Suprapubic skin (tissue), 4 donors: ENCODE data around the gene EP400. TPM values are rescaled to one million over a fixed set of nuclear protein-coding genes. Genes with fewer than 3 reads are reported as not detected.

ENCODE experiments used
- DNase-seq, 2 donors: peaks; one replicate each; pipeline ENCODE4 v3.0.0-alpha.2; 2019; ENCODE audit warnings: low spot score in 2 of 2
- H3K27ac ChIP-seq: fragments of 200-600 bp; sonication (generic); one replicate; pipeline ENCODE4 v1.5.1; 2019
- H3K27me3 ChIP-seq: fragments of 200-600 bp; sonication (generic); one replicate; pipeline ENCODE4 v1.5.1; 2019
- H3K36me3 ChIP-seq: fragments of 200-600 bp; sonication (generic); one replicate; pipeline ENCODE4 v1.5.1; 2019
- H3K4me1 ChIP-seq: fragments of 200-600 bp; sonication (generic); one replicate; pipeline ENCODE4 v1.5.1; 2019
- H3K4me3 ChIP-seq: fragments of 200-600 bp; sonication (generic); one replicate; pipeline ENCODE4 v1.5.1; 2019; ENCODE audit warnings: mild to moderate bottlenecking
- H3K9me3 ChIP-seq: fragments of 200-600 bp; sonication (generic); one replicate; pipeline ENCODE4 v1.5.1; 2019
- EP300 ChIP-seq: sonication (generic); formaldehyde crosslinking; IDR thresholded peaks from one replicate; pipeline ENCODE4 v1.6.1; 2017; ENCODE audit warnings: antibody characterized with exemption
- POLR2A ChIP-seq, 2 donors: fragments of 450-650 bp; IDR thresholded peaks; one replicate each; pipeline ENCODE4 v1.6.1; 2017; ENCODE audit warnings: antibody characterized with exemption in 2 of 2, mild to moderate bottlenecking in 2 of 2, moderate library complexity in 2 of 2
- POLR2AphosphoS5 ChIP-seq, 3 donors: sonication (generic); formaldehyde crosslinking; IDR thresholded peaks; one replicate each; pipeline ENCODE4 v1.6.1; 2017; ENCODE audit warnings: antibody characterized with exemption in 3 of 3
- WGBS: methylation state at CpG from one replicate; pipeline ENCODE4 v1.1.5; 2018; 5-methylcytosine and 5-hydroxymethylcytosine counted together
- total RNA-seq, 4 donors: library from RNA; depleted of rRNA; stranded (reverse); fragments of >200 nt; gene quantifications; one replicate each; pipeline ENCODE4 v1.1.0, GENCODE V29; 2016
- TF ChIP-seq, protein P1 (sequence below), 2 donors: fragments of 200-600 bp in 1 of 2; fragments of 450-650 bp in 1 of 2; sonication (generic) in 1 of 2; IDR thresholded peaks; one replicate each; pipeline ENCODE4 v1.5.1; 2016 to 2019; ENCODE audit warnings: antibody characterized with exemption in 2 of 2, mild to moderate bottlenecking in 1 of 2, moderate library complexity in 1 of 2

Gene EP400
- total RNA-seq, 4 donors from 2014 or later: 32.0 to 81.3 (median 40.1) TPM

DNA sequence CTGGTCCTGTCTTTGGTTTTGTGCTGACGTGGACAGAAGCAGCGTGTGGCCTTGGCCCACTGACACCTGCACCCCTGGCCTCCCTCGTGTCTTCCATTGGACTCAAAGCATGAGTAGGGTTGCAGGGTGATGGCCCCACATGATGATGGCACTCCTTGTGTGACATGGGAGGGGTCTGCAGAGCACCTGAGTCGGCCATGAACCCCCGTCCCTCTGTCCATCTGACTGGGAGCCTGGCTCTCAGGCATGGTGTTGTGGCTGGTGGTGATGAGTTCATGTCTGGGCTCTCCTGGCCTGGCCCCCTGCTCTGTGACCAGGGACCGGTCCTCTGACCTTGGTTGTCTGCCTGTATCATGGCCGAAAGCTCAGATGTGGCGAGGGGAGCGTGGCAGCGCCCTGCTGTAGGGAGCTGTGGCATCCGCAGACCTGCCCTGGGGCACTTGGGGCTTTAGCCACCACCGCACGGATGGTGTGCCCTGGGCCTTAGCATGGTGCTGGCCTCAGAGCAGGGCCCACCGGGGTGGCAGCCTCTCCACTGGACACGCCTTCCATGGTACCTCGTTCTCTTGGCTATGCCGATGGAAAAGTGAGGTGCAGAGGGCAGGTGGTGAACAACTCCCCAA lies 38.6 kb upstream of the EP400 start:
- DNase-seq: no peak
- H3K27ac ChIP-seq: no peak overlapping the region
- 84% methylated on average over 9 of the region's 17 CpGs for WGBS
- H3K4me3 ChIP-seq: no peak overlapping the region
- H3K27me3 ChIP-seq: no peaks in the 10 kb centered on the region
- peaks cover 8% of the 10 kb centered on the region for H3K4me1 ChIP-seq
- H3K36me3 ChIP-seq: peaks cover 97% of the 10 kb centered on the region
- TF ChIP-seq, protein P1, sequence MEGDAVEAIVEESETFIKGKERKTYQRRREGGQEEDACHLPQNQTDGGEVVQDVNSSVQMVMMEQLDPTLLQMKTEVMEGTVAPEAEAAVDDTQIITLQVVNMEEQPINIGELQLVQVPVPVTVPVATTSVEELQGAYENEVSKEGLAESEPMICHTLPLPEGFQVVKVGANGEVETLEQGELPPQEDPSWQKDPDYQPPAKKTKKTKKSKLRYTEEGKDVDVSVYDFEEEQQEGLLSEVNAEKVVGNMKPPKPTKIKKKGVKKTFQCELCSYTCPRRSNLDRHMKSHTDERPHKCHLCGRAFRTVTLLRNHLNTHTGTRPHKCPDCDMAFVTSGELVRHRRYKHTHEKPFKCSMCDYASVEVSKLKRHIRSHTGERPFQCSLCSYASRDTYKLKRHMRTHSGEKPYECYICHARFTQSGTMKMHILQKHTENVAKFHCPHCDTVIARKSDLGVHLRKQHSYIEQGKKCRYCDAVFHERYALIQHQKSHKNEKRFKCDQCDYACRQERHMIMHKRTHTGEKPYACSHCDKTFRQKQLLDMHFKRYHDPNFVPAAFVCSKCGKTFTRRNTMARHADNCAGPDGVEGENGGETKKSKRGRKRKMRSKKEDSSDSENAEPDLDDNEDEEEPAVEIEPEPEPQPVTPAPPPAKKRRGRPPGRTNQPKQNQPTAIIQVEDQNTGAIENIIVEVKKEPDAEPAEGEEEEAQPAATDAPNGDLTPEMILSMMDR (IDR thresholded peaks at IDR 0.05): no peak
- TF ChIP-seq POLR2A (IDR thresholded peaks at IDR 0.05) (no peak), POLR2AphosphoS5 (IDR thresholded peaks at IDR 0.05) (no peak), EP300 (no peak)
- H3K9me3 ChIP-seq: no peaks in the 10 kb centered on the region

- Histone ChIP-seq H3K9me3 (no peaks in the 10 kb centered on the region), H3K4me1 (peaks cover 8% of the 10 kb centered on the region), H3K27me3 (no peaks in the 10 kb centered on the region), H3K36me3 (peaks cover 99% of the 10 kb centered on the region), H3K27ac (no peak overlapping the region), H3K4me3 (no peak overlapping the region)
- TF ChIP-seq POLR2AphosphoS5 (IDR thresholded peaks at IDR 0.05): no peak
- TF ChIP-seq POLR2A (IDR thresholded peaks at IDR 0.05): no peak
- TF ChIP-seq, protein P1 (IDR thresholded peaks at IDR 0.05): no peak
- no peak for TF ChIP-seq EP300
- WGBS: 87% methylated on average over 4 of the region's 22 CpGs
- no peak for DNase-seq
Observed at GRCh38 chr12:131911851-131912477, 37.8 kb upstream of the EP400 start.

- WGBS: 49% methylated on average over 10 of the region's 20 CpGs
Observed at GRCh38 chr12:131912518-131913274, 37.0 kb upstream of the EP400 start.

DNA sequence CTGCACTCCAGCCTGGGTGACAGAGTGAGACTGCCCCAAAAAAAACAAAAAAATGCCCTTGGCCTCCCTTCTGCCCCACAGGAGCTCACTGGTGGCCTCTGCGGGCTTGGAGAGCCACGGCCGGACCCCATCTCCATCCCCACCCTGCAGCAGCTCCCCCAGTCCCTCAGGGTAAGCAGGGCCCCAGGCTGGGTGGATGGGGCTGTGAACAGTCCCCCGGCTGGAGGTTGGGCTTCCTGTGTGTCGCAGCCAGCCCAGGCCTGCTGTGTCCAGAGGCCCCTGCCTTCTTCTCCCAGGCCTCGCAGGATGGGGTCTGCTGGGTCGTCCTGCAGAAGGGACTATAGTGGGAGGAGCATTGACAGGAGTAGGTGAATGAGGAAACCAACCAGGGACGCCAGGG lies 36.1 kb upstream of the EP400 start:
- Histone ChIP-seq H3K27me3 (no peaks in the 10 kb centered on the region), H3K36me3 (peaks cover 96% of the 10 kb centered on the region), H3K27ac (no peak overlapping the region), H3K9me3 (no peaks in the 10 kb centered on the region), H3K4me3 (no peak overlapping the region), H3K4me1 (peaks cover 8% of the 10 kb centered on the region)
- DNase-seq: no peak
- TF ChIP-seq, protein P1 (IDR thresholded peaks at IDR 0.05): no peak
- TF ChIP-seq POLR2A (IDR thresholded peaks at IDR 0.05): no peak
- no peak for TF ChIP-seq POLR2AphosphoS5 (IDR thresholded peaks at IDR 0.05)
- TF ChIP-seq EP300: no peak
- 90% methylated on average over 5 of the region's 8 CpGs for WGBS

More at GRCh38 chr12:131912518-131913274, 37.0 kb upstream of the EP400 start:
- Histone ChIP-seq H3K4me1 (peaks cover 8% of the 10 kb centered on the region), H3K36me3 (peaks cover 97% of the 10 kb centered on the region), H3K27me3 (no peaks in the 10 kb centered on the region), H3K4me3 (no peak overlapping the region), H3K27ac (no peak overlapping the region), H3K9me3 (no peaks in the 10 kb centered on the region)
- DNase-seq: no peak
- TF ChIP-seq, protein P1 (IDR thresholded peaks at IDR 0.05): no peak
- TF ChIP-seq POLR2AphosphoS5 (IDR thresholded peaks at IDR 0.05) (no peak), POLR2A (IDR thresholded peaks at IDR 0.05) (no peak), EP300 (no peak)

DNA sequence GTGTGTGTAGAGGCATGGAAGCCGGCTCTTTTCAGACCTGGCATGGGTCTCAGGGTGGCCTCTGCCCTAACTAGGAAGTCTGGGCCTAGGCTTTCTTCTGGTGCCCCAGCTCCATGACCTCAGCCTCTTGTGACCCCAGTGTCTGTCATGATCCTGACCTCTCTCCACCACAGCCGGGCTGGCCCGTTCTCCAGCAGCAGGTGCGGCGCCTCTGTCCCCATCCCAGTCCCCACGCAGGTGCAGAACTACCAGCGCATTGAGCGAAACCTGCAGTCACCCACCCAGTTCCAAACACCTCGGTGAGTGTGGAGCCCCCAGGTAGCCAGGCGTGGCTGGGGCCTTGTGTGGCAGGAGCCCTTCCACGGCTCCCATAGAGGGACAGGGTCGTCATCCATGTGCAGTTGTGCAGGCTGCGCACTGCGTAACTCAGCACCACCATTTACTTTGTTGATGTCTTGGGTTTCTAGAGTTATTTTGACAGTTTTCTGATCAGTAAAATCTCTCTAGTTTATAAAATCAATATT lies 35.5 kb upstream of the EP400 start:
- DNase-seq: no peak
- H3K9me3 ChIP-seq: no peaks in the 10 kb centered on the region
- H3K27me3 ChIP-seq: no peaks in the 10 kb centered on the region
- H3K4me1 ChIP-seq: peaks cover 8% of the 10 kb centered on the region
- H3K36me3 ChIP-seq: peaks cover 95% of the 10 kb centered on the region
- H3K27ac ChIP-seq: no peak overlapping the region
- TF ChIP-seq POLR2A (IDR thresholded peaks at IDR 0.05): no peak
- TF ChIP-seq POLR2AphosphoS5 (IDR thresholded peaks at IDR 0.05): no peak
- TF ChIP-seq, protein P1 (IDR thresholded peaks at IDR 0.05): no peak
- no peak for TF ChIP-seq EP300
- no peak overlapping the region for H3K4me3 ChIP-seq
- 94% methylated on average over 8 of the region's 14 CpGs for WGBS
